Suprapubic skin (tissue), 4 donors: ENCODE measurements around the gene ATP6V0A4. TPM values are rescaled to one million over a fixed set of nuclear protein-coding genes. Genes with fewer than 3 reads are reported as not detected.

Source experiments
- DNase-seq, 2 donors: peaks; one replicate each; pipeline ENCODE4 v3.0.0-alpha.2; 2019; ENCODE audit warnings: low spot score in 2 of 2
- H3K27ac ChIP-seq: fragments of 200-600 bp; sonication (generic); one replicate; pipeline ENCODE4 v1.5.1; 2019
- H3K27me3 ChIP-seq: fragments of 200-600 bp; sonication (generic); one replicate; pipeline ENCODE4 v1.5.1; 2019
- H3K36me3 ChIP-seq: fragments of 200-600 bp; sonication (generic); one replicate; pipeline ENCODE4 v1.5.1; 2019
- H3K4me1 ChIP-seq: fragments of 200-600 bp; sonication (generic); one replicate; pipeline ENCODE4 v1.5.1; 2019
- H3K4me3 ChIP-seq: fragments of 200-600 bp; sonication (generic); one replicate; pipeline ENCODE4 v1.5.1; 2019; ENCODE audit warnings: mild to moderate bottlenecking
- H3K9me3 ChIP-seq: fragments of 200-600 bp; sonication (generic); one replicate; pipeline ENCODE4 v1.5.1; 2019
- EP300 ChIP-seq: sonication (generic); formaldehyde crosslinking; IDR thresholded peaks from one replicate; pipeline ENCODE4 v1.6.1; 2017; ENCODE audit warnings: antibody characterized with exemption
- POLR2A ChIP-seq, 2 donors: fragments of 450-650 bp; IDR thresholded peaks; one replicate each; pipeline ENCODE4 v1.6.1; 2017; ENCODE audit warnings: antibody characterized with exemption in 2 of 2, mild to moderate bottlenecking in 2 of 2, moderate library complexity in 2 of 2
- POLR2AphosphoS5 ChIP-seq, 3 donors: sonication (generic); formaldehyde crosslinking; IDR thresholded peaks; one replicate each; pipeline ENCODE4 v1.6.1; 2017; ENCODE audit warnings: antibody characterized with exemption in 3 of 3
- WGBS: methylation state at CpG from one replicate; pipeline ENCODE4 v1.1.5; 2018; 5-methylcytosine and 5-hydroxymethylcytosine counted together
- total RNA-seq, 4 donors: library from RNA; depleted of rRNA; stranded (reverse); fragments of >200 nt; gene quantifications; one replicate each; pipeline ENCODE4 v1.1.0, GENCODE V29; 2016
- TF ChIP-seq, protein P1 (sequence below), 2 donors: fragments of 200-600 bp in 1 of 2; fragments of 450-650 bp in 1 of 2; sonication (generic) in 1 of 2; IDR thresholded peaks; one replicate each; pipeline ENCODE4 v1.5.1; 2016 to 2019; ENCODE audit warnings: antibody characterized with exemption in 2 of 2, mild to moderate bottlenecking in 1 of 2, moderate library complexity in 1 of 2

Gene ATP6V0A4
- total RNA-seq, 4 donors from 2014 or later = 16.6 to 37.2 (median 28.4) TPM

- no peaks in the 10 kb centered on the region for H3K4me1 ChIP-seq
- H3K36me3 ChIP-seq = no peaks in the 10 kb centered on the region
- H3K27ac ChIP-seq = no peak overlapping the region
- no peak for DNase-seq
- WGBS = 55% methylated on average over 13 of the region's 13 CpGs
- no peaks in the 10 kb centered on the region for H3K27me3 ChIP-seq
- H3K9me3 ChIP-seq = no peaks in the 10 kb centered on the region
- no peak for TF ChIP-seq POLR2AphosphoS5 (IDR thresholded peaks at IDR 0.05)
- no peak for TF ChIP-seq EP300
- TF ChIP-seq POLR2A (IDR thresholded peaks at IDR 0.05) = no peak
- TF ChIP-seq, protein P1, sequence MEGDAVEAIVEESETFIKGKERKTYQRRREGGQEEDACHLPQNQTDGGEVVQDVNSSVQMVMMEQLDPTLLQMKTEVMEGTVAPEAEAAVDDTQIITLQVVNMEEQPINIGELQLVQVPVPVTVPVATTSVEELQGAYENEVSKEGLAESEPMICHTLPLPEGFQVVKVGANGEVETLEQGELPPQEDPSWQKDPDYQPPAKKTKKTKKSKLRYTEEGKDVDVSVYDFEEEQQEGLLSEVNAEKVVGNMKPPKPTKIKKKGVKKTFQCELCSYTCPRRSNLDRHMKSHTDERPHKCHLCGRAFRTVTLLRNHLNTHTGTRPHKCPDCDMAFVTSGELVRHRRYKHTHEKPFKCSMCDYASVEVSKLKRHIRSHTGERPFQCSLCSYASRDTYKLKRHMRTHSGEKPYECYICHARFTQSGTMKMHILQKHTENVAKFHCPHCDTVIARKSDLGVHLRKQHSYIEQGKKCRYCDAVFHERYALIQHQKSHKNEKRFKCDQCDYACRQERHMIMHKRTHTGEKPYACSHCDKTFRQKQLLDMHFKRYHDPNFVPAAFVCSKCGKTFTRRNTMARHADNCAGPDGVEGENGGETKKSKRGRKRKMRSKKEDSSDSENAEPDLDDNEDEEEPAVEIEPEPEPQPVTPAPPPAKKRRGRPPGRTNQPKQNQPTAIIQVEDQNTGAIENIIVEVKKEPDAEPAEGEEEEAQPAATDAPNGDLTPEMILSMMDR (IDR thresholded peaks at IDR 0.05) = no peak
- H3K4me3 ChIP-seq = no peak overlapping the region
These were observed 39.6 kb upstream of the ATP6V0A4 start for GRCh38 chr7:138837627-138838026.

DNA sequence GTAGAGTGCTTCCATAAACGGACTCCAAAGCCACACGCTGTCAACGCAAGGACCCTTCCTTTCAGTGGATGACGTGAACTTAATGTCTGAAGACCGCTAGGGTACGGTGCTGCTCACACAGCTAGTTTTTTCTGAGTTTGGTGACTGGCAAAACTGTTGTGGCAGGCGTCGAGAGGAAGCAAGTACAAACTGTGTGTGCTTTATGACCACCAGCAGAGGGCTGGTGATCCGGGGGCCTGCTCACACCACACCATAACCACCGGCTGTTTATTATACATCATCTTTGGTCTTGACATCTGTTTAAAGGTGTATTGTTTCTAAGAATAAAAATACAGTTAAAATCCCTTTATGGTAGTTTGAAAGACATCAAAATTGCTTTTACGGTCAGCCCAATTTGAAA lies 37.1 kb upstream of the ATP6V0A4 start:
- Histone ChIP-seq H3K36me3 (no peaks in the 10 kb centered on the region), H3K27ac (no peak overlapping the region), H3K27me3 (no peaks in the 10 kb centered on the region), H3K4me3 (no peak overlapping the region), H3K9me3 (no peaks in the 10 kb centered on the region), H3K4me1 (no peaks in the 10 kb centered on the region)
- 88% methylated on average over 11 of the region's 11 CpGs for WGBS
- no peak for DNase-seq
- TF ChIP-seq, protein P1 (IDR thresholded peaks at IDR 0.05) = no peak
- TF ChIP-seq POLR2AphosphoS5 (IDR thresholded peaks at IDR 0.05) (no peak), POLR2A (IDR thresholded peaks at IDR 0.05) (no peak)

DNA sequence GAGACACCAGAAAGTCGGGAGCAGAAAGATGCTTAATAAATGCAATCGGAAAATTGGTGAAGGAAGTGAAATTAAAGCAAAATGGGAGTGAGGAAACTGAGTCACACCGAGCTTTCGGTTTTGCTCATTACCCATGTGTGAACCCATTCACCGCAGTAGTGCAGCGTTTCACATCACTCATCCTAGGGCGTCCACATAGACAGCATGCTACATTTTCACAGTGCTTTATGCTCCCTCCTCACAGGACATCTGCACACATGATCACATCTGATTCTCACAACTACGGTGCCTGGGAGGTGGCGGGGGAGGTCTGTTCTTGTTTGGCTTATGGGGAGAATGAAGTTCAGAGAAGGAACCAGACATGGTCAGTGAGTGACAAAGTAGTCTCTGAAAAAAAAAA lies 36.6 kb upstream of the ATP6V0A4 start:
- 94% methylated on average over 9 of the region's 9 CpGs for WGBS

DNA sequence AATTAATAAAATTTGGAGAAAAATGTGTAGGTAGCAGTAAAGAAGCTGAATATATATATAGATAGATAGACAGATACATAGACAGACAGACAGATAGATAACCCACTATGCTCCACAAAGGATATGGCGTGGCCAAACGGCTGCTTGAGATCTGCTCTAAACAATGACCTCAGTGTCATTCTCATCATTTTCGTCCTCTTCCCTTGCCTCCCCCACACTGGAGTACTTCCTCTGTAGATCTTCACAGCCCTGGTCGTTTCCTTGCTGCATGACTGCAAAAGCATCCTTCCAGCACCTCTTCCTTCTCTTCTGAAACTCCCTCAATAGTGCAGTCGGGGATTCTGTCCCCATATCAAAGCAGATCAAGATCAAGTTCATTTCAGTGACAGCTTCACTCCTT lies 35.6 kb upstream of the ATP6V0A4 start:
- no peaks in the 10 kb centered on the region for H3K9me3 ChIP-seq
- no peaks in the 10 kb centered on the region for H3K27me3 ChIP-seq
- no peak overlapping the region for H3K4me3 ChIP-seq
- H3K4me1 ChIP-seq = no peaks in the 10 kb centered on the region
- DNase-seq = no peak
- TF ChIP-seq EP300 (no peak), POLR2A (IDR thresholded peaks at IDR 0.05) (no peak), POLR2AphosphoS5 (IDR thresholded peaks at IDR 0.05) (no peak)
- TF ChIP-seq, protein P1 (IDR thresholded peaks at IDR 0.05) = no peak
- 76% methylated on average over 5 of the region's 5 CpGs for WGBS
- no peak overlapping the region for H3K27ac ChIP-seq
- H3K36me3 ChIP-seq = no peaks in the 10 kb centered on the region

More for the DNA sequence above, 36.6 kb upstream of the ATP6V0A4 start:
- no peaks in the 10 kb centered on the region for H3K36me3 ChIP-seq
- H3K9me3 ChIP-seq = no peaks in the 10 kb centered on the region
- no peaks in the 10 kb centered on the region for H3K4me1 ChIP-seq
- no peak for DNase-seq
- H3K27ac ChIP-seq = no peak overlapping the region
- no peak overlapping the region for H3K4me3 ChIP-seq
- TF ChIP-seq POLR2A (IDR thresholded peaks at IDR 0.05) (no peak), POLR2AphosphoS5 (IDR thresholded peaks at IDR 0.05) (no peak), EP300 (no peak)
- TF ChIP-seq, protein P1 (IDR thresholded peaks at IDR 0.05) = no peak
- H3K27me3 ChIP-seq = no peaks in the 10 kb centered on the region

DNA sequence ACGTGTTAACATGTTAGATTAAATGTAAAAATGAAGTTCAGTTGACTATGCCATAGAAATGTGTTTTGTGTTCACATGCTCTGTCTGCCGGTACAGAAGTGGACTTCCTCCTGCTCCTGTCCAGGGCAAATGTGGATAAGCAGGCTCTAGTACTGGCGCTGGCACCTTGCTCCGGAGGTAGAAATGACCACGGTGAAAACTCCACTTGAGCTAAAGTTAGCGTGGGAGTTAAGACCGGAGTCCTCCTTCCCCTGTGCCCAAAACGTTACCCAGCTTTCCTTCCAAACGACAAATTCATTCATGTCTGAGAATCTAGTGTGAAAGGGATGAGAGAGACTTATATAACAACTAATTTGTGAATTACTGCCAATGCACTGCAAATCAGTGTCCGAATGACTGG lies 35.0 kb upstream of the ATP6V0A4 start:
- no peaks in the 10 kb centered on the region for H3K4me1 ChIP-seq
- no peak overlapping the region for H3K4me3 ChIP-seq
- WGBS = 90% methylated on average over 10 of the region's 10 CpGs
- DNase-seq = no peak
- H3K27me3 ChIP-seq = no peaks in the 10 kb centered on the region
- TF ChIP-seq POLR2AphosphoS5 (IDR thresholded peaks at IDR 0.05) = no peak
- TF ChIP-seq, protein P1 (IDR thresholded peaks at IDR 0.05) = no peak
- TF ChIP-seq EP300 = no peak
- no peak for TF ChIP-seq POLR2A (IDR thresholded peaks at IDR 0.05)
- H3K9me3 ChIP-seq = no peaks in the 10 kb centered on the region
- no peaks in the 10 kb centered on the region for H3K36me3 ChIP-seq
- no peak overlapping the region for H3K27ac ChIP-seq
